HG02759 (cell line): ENCODE measurements around the gene MAP1LC3B.
"Not testable (repeated sequence)": the region's sequence is repeated elsewhere in the genome, so short reads cannot be mapped to it uniquely, and the experiment has no call there.

ENCODE experiments used
- ATAC-seq: cut with Tn5 transposase; IDR thresholded peaks from one replicate; pipeline ENCODE4 v1.9.1; 2021; ENCODE audit warnings: mild to moderate bottlenecking, moderate library complexity; ENCODE audit not compliant: unreplicated experiment

The MAP1LC3B gene

GRCh38 chr16:87380403-87380802, 11.7 kb upstream of the MAP1LC3B start:
- no peak for ATAC-seq

GRCh38 chr16:87380881-87381280, 11.3 kb upstream of the MAP1LC3B start:
- no peak for ATAC-seq

DNA sequence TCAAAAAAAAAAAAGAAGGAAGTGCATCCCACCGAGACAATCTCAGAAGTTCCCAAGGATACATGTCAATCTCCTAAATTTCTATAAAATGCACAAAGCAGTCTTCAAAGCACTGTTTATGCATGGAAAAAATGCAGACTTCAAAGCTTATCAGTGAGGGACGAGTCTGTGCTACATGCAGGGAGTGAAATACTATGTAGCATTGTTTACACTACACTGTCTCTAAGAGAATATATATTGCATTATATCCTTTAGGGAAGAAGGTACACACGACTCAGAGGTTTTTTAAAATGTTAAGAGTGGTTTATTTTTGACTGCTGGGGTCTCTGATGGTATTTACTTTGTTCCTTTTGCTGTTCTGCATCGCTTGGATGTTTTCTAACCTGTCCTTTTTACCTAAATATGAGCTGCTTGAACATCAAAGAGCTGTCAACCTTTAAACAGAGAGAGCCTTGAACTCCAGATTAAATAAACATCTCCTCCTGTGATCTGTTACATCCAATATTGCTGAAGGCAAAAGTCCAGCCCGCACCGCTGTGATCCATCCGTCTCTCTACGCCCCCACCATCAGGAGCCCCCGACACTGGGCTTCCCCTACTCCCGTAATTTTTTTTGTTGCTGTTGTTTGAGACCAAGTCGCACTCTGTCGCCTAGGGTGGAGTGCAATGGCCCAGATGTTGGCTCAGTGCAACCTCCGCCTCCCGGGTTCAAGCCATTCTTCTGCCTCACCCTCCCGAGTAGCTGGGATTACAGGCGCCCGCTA, 9.9 kb upstream of the MAP1LC3B start:
- ATAC-seq = no peak

DNA sequence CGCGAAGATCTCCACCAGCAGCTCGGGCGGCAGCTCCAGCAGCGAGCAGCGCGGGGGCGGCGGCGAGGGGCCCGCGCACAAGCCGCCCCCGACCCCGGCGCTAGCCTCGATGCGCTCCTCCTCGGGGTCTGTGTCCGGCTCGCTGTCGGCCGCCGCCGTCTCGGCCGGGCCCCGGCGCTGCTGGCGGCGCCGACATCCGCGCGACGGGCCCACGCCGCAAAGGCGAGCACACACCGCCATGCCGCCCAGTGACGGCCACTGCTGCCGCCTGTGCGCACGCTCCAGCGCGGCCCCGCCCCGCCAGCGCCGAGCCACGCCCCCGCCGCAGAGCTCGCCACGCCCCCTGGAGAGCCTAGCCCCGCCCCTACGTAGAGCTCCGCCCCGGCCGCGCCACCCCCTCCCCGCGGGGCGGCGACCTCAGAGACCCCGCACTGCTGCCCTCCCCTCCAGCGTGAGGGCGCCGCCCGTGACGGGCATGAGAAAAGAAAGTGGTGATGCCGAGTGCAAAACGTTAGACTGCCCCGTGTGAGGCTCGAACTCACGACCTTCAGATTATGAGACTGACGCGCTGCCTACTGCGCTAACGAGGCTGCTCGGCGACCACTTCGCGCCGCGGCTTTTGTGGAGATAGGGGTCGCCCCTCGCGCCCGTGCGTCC, 8.5 kb upstream of the MAP1LC3B start, which contains the start of gene FBXO31:
FBXO31 (minus strand) TSS at position 272 of the 657 bp plus-strand sequence; CDS start at position 240, 32 bp downstream.
- peak; percentile 58 for ATAC-seq

DNA sequence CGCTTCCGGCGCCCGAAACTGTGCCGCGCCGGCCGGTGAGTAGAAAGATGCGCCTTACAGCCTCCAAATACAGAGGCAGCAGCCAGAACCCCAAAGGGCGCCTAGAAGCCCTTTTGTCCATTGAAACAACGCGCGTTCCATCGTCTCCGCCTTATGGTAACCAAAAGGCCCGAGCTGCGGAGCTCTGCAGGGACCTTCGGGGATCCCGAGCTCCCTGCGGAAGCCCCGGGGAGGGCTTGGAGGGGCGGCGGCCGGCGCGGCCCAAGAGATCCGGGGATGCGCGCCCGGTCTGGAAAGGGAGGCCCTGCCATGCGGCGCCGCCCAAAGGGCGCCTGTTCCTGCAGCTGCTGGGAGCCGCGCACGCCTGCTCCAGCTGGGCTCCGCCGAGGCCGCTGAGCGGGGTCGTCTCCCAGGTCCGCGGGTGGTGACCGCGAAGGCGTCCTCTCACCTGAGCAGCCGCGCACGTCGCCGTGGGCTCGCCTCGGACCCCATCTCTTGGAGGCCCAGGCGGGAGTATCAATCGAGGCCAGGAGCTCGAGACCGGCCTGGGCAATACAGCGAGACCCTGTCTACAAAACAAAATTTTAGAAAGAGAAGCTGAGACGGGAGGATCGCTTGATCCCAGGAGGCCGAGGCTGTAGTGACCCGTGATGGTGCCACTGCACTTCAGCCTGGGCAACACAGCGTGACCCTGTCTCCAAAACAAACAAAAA, 7.8 kb upstream of the MAP1LC3B start:
- ATAC-seq = peak; percentile 10

GRCh38 chr16:87384875-87385167, 7.3 kb upstream of the MAP1LC3B start:
- not testable (repeated sequence) for ATAC-seq

- ATAC-seq = peak; percentile 50
Measured at GRCh38 chr16:87387942-87388817, 4.0 kb upstream of the MAP1LC3B start.

DNA sequence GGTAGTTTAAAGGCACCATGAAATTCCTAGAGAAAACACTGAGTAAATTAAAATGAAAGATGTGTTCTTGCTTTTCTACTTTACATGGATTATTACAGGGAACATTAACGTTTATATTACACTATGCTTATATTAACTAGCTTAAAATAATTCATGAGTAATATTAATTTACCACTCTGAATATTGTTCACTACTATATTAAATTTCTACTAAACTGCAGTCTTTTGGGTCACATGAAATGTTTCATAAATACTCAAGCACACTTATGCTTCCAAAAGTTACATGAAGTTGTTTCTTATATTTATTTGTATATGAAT, 3.4 kb upstream of the MAP1LC3B start:
- ATAC-seq = no peak

DNA sequence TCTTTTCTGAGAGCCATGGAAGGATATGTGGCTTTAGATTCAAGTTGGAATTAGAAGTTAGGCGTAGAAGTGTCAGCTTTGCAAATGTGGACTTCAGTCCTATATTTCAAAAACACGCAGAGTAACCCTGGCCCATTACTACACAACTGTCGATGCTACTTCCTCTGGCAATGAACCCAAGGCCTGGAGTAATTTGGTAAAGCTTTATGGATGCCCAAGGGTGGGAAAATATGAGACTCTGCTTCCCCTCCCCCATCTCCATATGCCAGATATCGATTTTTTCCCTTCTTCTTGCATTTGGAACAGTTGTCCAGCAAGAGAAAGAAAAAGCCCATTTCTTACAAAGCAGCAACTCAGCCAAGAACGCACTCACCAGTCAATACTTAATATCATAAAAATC, 2.9 kb upstream of the MAP1LC3B start:
- no peak for ATAC-seq

GRCh38 chr16:87389914-87390313, 2.2 kb upstream of the MAP1LC3B start:
- not testable (repeated sequence) for ATAC-seq

- ATAC-seq = no peak
Measured at GRCh38 chr16:87390641-87391323, 1.4 kb upstream of the MAP1LC3B start.

DNA sequence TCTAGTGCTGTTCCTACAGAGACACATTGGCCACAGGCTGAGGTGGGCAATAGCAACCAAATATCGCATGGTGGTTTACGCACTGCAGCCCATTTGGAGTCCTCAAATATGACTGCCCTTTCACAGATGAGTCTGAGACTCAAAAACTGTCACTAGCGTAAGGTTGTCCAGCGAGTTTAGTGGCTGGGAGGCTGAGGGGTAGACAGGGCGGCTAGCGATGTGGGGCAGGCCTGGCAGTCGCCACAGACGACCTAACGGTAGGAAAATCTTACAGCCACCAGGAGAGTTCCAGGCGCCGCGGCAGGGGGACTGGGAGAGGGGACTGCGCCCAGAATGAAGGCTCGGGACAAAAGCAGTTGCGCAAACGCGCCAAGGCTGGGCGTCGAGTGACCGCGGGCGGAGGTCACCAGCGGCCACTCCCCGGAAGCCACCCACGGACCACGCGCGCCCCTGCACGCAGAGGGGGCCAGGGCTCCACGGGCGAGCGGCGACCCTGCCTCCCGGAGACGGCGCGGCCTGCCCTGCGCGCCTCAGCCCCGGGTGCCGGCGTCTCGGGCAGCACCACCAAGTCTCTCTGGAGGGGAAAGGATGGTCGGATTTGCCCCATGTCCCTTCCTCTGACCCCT, 699 bp upstream of the MAP1LC3B start:
- peak; percentile 20 for ATAC-seq

DNA sequence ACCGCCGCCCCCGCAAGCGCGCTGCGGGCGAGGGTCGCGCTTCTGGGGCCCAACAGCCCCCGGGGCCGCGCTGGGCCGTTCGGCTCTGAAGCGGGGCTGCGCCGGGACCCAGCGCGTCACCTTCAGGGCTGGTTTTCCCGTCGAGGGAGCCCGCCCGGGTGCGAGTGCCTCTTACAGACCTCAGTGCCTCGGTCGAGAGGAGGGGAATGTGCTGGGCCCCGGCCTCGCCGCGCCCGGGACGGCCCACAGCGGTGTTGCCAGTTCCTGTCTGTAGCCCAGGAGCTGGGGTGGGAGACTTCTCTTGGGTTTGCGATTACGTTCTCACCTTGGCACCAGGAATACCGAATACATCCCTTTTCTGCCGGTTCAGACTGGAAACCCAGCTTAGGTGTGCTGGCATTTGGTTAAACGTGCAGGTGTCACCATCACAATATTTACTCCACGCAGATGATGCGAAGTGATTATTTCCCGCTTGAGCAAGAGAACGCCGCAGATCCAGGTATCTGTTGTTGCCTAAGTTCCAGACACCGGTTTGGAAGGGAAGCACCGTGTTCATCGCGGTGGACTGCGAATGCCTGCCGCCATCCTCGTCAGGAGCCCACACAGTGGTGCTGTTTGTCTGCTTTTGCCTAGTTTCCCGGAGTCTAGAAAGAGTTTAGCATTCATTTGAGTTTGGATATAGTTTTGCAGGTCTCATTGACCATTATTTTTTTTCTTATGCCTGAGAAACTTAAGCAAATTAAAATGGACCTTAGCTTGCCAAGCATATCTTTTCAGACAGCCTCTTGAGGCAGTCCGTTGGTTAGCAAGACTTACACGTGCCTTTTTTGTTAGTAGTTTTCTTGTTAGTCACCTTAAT, 914 bp downstream of the MAP1LC3B start:
- ATAC-seq = no peak

GRCh38 chr16:87393680-87394055, 1.5 kb downstream of the MAP1LC3B start:
- ATAC-seq = no peak

- no peak for ATAC-seq
Measured at GRCh38 chr16:87395181-87395842, 3.2 kb downstream of the MAP1LC3B start.

DNA sequence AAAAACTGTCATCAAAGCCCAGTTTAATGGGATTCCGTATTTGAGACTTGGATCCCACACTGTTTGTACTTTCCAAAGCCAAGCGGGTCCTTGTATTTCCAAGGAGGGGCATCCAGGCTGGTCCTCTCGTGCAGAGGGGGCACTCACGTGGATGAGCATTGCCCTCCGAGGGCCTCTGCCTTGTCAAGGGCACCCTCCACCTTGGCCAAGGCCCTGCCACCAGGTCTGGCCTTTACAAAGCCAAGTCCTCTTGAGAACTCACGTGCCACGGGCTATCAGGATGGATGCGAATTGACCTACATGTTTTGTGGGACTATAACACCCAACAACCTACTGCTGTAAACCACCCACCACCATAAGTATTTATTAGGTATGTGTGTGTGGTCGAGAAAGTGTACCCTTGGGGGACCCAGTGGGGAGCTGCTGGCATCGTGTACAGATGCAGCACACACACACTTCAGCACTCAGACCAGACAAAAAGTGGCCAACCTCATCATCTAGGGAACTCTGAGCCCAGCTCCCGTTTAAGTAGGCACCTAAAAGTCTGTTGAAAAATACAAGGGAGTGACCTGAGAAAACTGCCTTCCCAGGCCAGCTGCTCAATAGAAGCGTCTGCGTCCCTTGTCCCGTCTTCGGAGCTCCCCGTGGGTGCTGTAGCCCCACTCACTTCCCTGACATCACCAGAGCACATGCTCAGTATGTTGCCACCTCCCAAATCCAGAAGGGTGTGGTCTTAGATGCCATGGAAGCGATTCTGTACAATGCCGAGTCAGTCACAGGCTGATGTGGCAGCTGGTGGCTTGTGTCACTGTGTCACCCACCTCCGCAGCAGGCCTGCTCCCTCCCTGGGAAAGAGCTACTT, 12.9 kb downstream of the MAP1LC3B start:
- no peak for ATAC-seq

- ATAC-seq = no peak
Measured at GRCh38 chr16:87406495-87407088, 14.5 kb downstream of the MAP1LC3B start.
